ENCODE measurements around the gene CACNA1C.

CACNA1C gene

GRCh38 chr12:2432856-2433255, 380.1 kb downstream of the CACNA1C start:
- in situ Hi-C loops (cut with MboI; ENCODE audit: low sequenced_read_pairs), result no loop called here

GRCh38 chr12:2435511-2435910, 382.7 kb downstream of the CACNA1C start:
- in situ Hi-C loops (cut with MboI; ENCODE audit: low sequenced_read_pairs), result no loop called here

- in situ Hi-C loops (cut with MboI; ENCODE audit: low sequenced_read_pairs), result no loop called here
Measured at GRCh38 chr12:2439332-2440100, 386.7 kb downstream of the CACNA1C start.

GRCh38 chr12:2443776-2444175, 391.0 kb downstream of the CACNA1C start:
- in situ Hi-C loops (cut with MboI; ENCODE audit: low sequenced_read_pairs), result no loop called here

GRCh38 chr12:2445968-2446367, 393.2 kb downstream of the CACNA1C start:
- in situ Hi-C loops (cut with MboI; ENCODE audit: low sequenced_read_pairs), result no loop called here

- in situ Hi-C loops (cut with MboI; ENCODE audit: low sequenced_read_pairs), result no loop called here
Measured at GRCh38 chr12:2447861-2448260, 395.1 kb downstream of the CACNA1C start.

- in situ Hi-C loops (cut with MboI; ENCODE audit: low sequenced_read_pairs), result no loop called here
Measured at GRCh38 chr12:2449586-2449985, 396.8 kb downstream of the CACNA1C start.

GRCh38 chr12:2450553-2450952, 397.8 kb downstream of the CACNA1C start:
- in situ Hi-C loops (cut with MboI; ENCODE audit: low sequenced_read_pairs), result no loop called here

GRCh38 chr12:2451025-2451424, 398.2 kb downstream of the CACNA1C start:
- in situ Hi-C loops (cut with MboI; ENCODE audit: low sequenced_read_pairs), result no loop called here

- in situ Hi-C loops (cut with MboI; ENCODE audit: low sequenced_read_pairs), result no loop called here
Measured at GRCh38 chr12:2451497-2451896, 398.7 kb downstream of the CACNA1C start.

- in situ Hi-C loops (cut with MboI; ENCODE audit: low sequenced_read_pairs), result no loop called here
Measured at GRCh38 chr12:2453076-2453760, 400.4 kb downstream of the CACNA1C start.

- in situ Hi-C loops (cut with MboI; ENCODE audit: low sequenced_read_pairs), result no loop called here
Measured at GRCh38 chr12:2453761-2454090, 400.9 kb downstream of the CACNA1C start.

GRCh38 chr12:2454601-2455177, 401.9 kb downstream of the CACNA1C start:
- in situ Hi-C loops (cut with MboI; ENCODE audit: low sequenced_read_pairs), result no loop called here

GRCh38 chr12:2455410-2455809, 402.6 kb downstream of the CACNA1C start:
- in situ Hi-C loops (cut with MboI; ENCODE audit: low sequenced_read_pairs), result no loop called here

GRCh38 chr12:2456122-2456812, 403.5 kb downstream of the CACNA1C start:
- in situ Hi-C loops (cut with MboI; ENCODE audit: low sequenced_read_pairs), result no loop called here

GRCh38 chr12:2456813-2457186, 404.0 kb downstream of the CACNA1C start:
- in situ Hi-C loops (cut with MboI; ENCODE audit: low sequenced_read_pairs), result no loop called here

- in situ Hi-C loops (cut with MboI; ENCODE audit: low sequenced_read_pairs), result no loop called here
Measured at GRCh38 chr12:2457215-2457932, 404.6 kb downstream of the CACNA1C start.

- in situ Hi-C loops (cut with MboI; ENCODE audit: low sequenced_read_pairs), result no loop called here
Measured at GRCh38 chr12:2457933-2458414, 405.2 kb downstream of the CACNA1C start.

- in situ Hi-C loops (cut with MboI; ENCODE audit: low sequenced_read_pairs), result no loop called here
Measured at GRCh38 chr12:2460051-2460670, 407.4 kb downstream of the CACNA1C start.

- in situ Hi-C loops (cut with MboI; ENCODE audit: low sequenced_read_pairs), result no loop called here
Measured at GRCh38 chr12:2461046-2461445, 408.3 kb downstream of the CACNA1C start.

Data from hTERT RPE-1 (cell line).